AG08395 (cell line): ENCODE results near the gene B4GALT5.

Experiments used
- DNase-seq: peaks from one replicate; pipeline ENCODE4 v3.0.0; 2012; ENCODE audit warnings: mixed read lengths, low spot score

Gene B4GALT5

GRCh38 chr20:49700411-49701185, 13.1 kb downstream of the B4GALT5 start:
- DNase-seq, result peak; percentile 72

- no peak for DNase-seq
Measured at GRCh38 chr20:49699200-49699992, 14.3 kb downstream of the B4GALT5 start.

GRCh38 chr20:49698477-49698876, 15.2 kb downstream of the B4GALT5 start:
- no peak for DNase-seq

GRCh38 chr20:49697071-49697470, 16.6 kb downstream of the B4GALT5 start:
- no peak for DNase-seq

GRCh38 chr20:49696594-49696993, 17.1 kb downstream of the B4GALT5 start:
- DNase-seq, result no peak

GRCh38 chr20:49695830-49696229, 17.8 kb downstream of the B4GALT5 start:
- no peak for DNase-seq

GRCh38 chr20:49694450-49695071, 19.1 kb downstream of the B4GALT5 start:
- DNase-seq, result no peak

- no peak for DNase-seq
Measured at GRCh38 chr20:49693435-49694171, 20.1 kb downstream of the B4GALT5 start.

GRCh38 chr20:49692941-49693340, 20.7 kb downstream of the B4GALT5 start:
- no peak for DNase-seq

- DNase-seq, result no peak
Measured at GRCh38 chr20:49691818-49692568, 21.7 kb downstream of the B4GALT5 start.

GRCh38 chr20:49690899-49691620, 22.6 kb downstream of the B4GALT5 start:
- DNase-seq, result no peak

GRCh38 chr20:49687595-49688567, 25.8 kb downstream of the B4GALT5 start:
- DNase-seq, result no peak

GRCh38 chr20:49685809-49686208, 27.9 kb downstream of the B4GALT5 start:
- peak; percentile 62 for DNase-seq

- no peak for DNase-seq
Measured at GRCh38 chr20:49685161-49685601, 28.5 kb downstream of the B4GALT5 start.

- no peak for DNase-seq
Measured at GRCh38 chr20:49684335-49684997, 29.2 kb downstream of the B4GALT5 start.

GRCh38 chr20:49682798-49683197, 30.9 kb downstream of the B4GALT5 start:
- no peak for DNase-seq

GRCh38 chr20:49682278-49682677, 31.4 kb downstream of the B4GALT5 start:
- DNase-seq, result no peak

- no peak for DNase-seq
Measured at GRCh38 chr20:49681850-49682216, 31.8 kb downstream of the B4GALT5 start.

GRCh38 chr20:49680484-49680883, 33.2 kb downstream of the B4GALT5 start:
- no peak for DNase-seq
